Breast epithelium (tissue), 3 donors: ENCODE measurements around the gene FCER2.

Source experiments
- CTCF ChIP-seq, 3 donors: fragments of 450-650 bp; IDR thresholded peaks; one replicate each; pipeline ENCODE4 v1.5.1; 2016 to 2017; ENCODE audit warnings: antibody characterized with exemption in 3 of 3, mild to moderate bottlenecking in 3 of 3, moderate library complexity in 3 of 3
- POLR2A ChIP-seq: fragments of 450-650 bp; IDR thresholded peaks from one replicate; pipeline ENCODE4 v1.6.1; 2016; ENCODE audit warnings: antibody characterized with exemption, mild to moderate bottlenecking, moderate library complexity
- POLR2AphosphoS5 ChIP-seq, 3 donors: sonication (generic); formaldehyde crosslinking; IDR thresholded peaks; one replicate each; pipeline ENCODE4 v1.6.1; 2017; ENCODE audit warnings: antibody characterized with exemption in 3 of 3

DNA sequence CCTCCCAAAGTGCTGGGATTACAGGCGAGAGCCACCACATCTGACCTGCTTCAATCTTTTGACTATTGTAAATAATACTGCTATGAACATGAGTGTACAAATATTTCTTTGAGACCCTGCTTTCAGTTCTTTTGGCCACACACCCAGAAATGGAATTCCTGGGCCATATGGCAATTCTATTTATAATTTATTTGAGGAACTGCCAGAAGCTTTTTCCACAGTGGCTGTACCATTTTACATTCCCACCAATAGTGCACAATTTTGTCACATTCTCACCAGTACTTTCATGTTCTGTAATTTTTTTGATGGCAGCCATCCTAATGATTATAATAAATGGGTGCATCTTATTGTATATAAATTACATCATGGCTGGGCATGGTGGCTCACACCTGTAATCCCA lies 13.7 kb upstream of the FCER2 start:
- no peak for TF ChIP-seq POLR2A
- TF ChIP-seq CTCF (IDR thresholded peaks at IDR 0.05), result no peak
- TF ChIP-seq POLR2AphosphoS5 (IDR thresholded peaks at IDR 0.05), result no peak
